A549 (cell line): ENCODE data around the gene PRKD1. TPM values are rescaled to one million over a fixed set of nuclear protein-coding genes. Genes with fewer than 3 reads are reported as not detected.
A peak's percentile ranks its signal among the peaks of the same experiment; 100 is the strongest.

ENCODE experiments used
- ATAC-seq, 2 experiments: fragments of 200-7000 bp in 1 of 2; fragments of >200 bp in 1 of 2; cut with Nextera tagmentation in 1 of 2; cut with Tn5 transposase in 1 of 2; 3 replicates each; pipeline versions ENCODE4 v1.8.0 to v1.9.1; 2018 to 2020; ENCODE audit warnings: mild to moderate bottlenecking in 1 of 2, moderate library complexity in 1 of 2
- CTCF ChIA-PET: fragments of 300-600 bp; sonication (Branson Sonifier 250); formaldehyde crosslinking; extraction: SDS; loops from one replicate; lab custom pipeline; 2021; ENCODE audit warnings: antibody characterized with exemption, inconsistent platforms; lab: Yijun Ruan, JAX
- POLR2A ChIA-PET: fragments of 350-600 bp; formaldehyde crosslinking; extraction: SDS; loops from one replicate; lab custom pipeline; 2021; ENCODE audit warnings: antibody characterized with exemption, inconsistent platforms; lab: Yijun Ruan, JAX
- DNase-seq, 2 experiments: peaks; one replicate each; pipeline versions ENCODE4 v3.0.0 to v3.0.0-alpha.2; 2011 to 2016; ENCODE audit warnings: low read depth in 1 of 2, low spot score in 1 of 2
- FAIRE-seq: peaks from 2 replicates; lab custom pipeline; 2011; peaks lifted over from hg19 to GRCh38; lab: Jason Lieb, UNC
- H3K27ac ChIP-seq, 2 experiments: fragments of >200 bp; sonication (Bioruptor Twin); formaldehyde crosslinking; 3 replicates each; pipeline ENCODE4 v1.5.1; 2016 to 2017
- H3K4me1 ChIP-seq: fragments of >200 bp; sonication (Bioruptor Twin); formaldehyde crosslinking; 3 replicates; pipeline ENCODE4 v1.6.1; 2016
- H3K4me2 ChIP-seq: fragments of >200 bp; sonication (Bioruptor Twin); formaldehyde crosslinking; 3 replicates; pipeline ENCODE4 v1.6.1; 2016
- H3K4me3 ChIP-seq: fragments of >200 bp; sonication (Bioruptor Twin); formaldehyde crosslinking; 3 replicates; pipeline ENCODE4 v1.5.1; 2016
- H3K9me3 ChIP-seq: fragments of >200 bp; sonication (Bioruptor Twin); formaldehyde crosslinking; 3 replicates; pipeline ENCODE4 v1.6.1; 2016
- ATOH8 ChIP-seq: fragments of 250-450 bp; sonication (Bioruptor Pico); IDR thresholded peaks from 2 replicates; pipeline ENCODE4 v1.5.0; 2020; ENCODE audit warnings: low read depth, mild to moderate bottlenecking, moderate library complexity
- CHD2 ChIP-seq: fragments of 150-350 bp; IDR thresholded peaks from 2 replicates; pipeline ENCODE4 v1.6.1; 2014; ENCODE audit warnings: low read length; ENCODE audit not compliant: partially characterized antibody
- CHD4 ChIP-seq: fragments of 200-600 bp; sonication (generic); IDR thresholded peaks from 2 replicates; pipeline ENCODE4 v1.6.1; 2016; ENCODE audit warnings: antibody characterized with exemption, mild to moderate bottlenecking, borderline replicate concordance
- ELK1 ChIP-seq: fragments of 150-350 bp; IDR thresholded peaks from 2 replicates; pipeline ENCODE4 v1.6.1; 2014; ENCODE audit warnings: low read depth, mild to moderate bottlenecking, low read length
- ESRRA ChIP-seq: fragments of 150-350 bp; IDR thresholded peaks from 2 replicates; pipeline ENCODE4 v1.6.1; 2014; ENCODE audit warnings: mild to moderate bottlenecking, low read length, borderline replicate concordance
- FOSL2 ChIP-seq, 2 experiments: fragments of 450-650 bp in 1 of 2; fragments of >200 bp in 1 of 2; sonication (Bioruptor Twin) in 1 of 2; formaldehyde crosslinking; IDR thresholded peaks; 2 replicates each; pipeline versions ENCODE4 v1.5.0 to v1.6.1; 2016 to 2020; ENCODE audit warnings: mild to moderate bottlenecking in 1 of 2, moderate library complexity in 1 of 2
- FOXS1 ChIP-seq: fragments of 250-450 bp; sonication (Bioruptor Pico); IDR thresholded peaks from 2 replicates; pipeline ENCODE4 v1.5.0; 2020; ENCODE audit warnings: mild to moderate bottlenecking, moderate library complexity
- GATA3 ChIP-seq: IDR thresholded peaks from 2 replicates; pipeline ENCODE4 v1.6.1; 2012; ENCODE audit warnings: borderline replicate concordance
- HDAC2 ChIP-seq: fragments of 200-600 bp; sonication (generic); IDR thresholded peaks from 2 replicates; pipeline ENCODE4 v1.6.1; 2016
- HOXA7 ChIP-seq: fragments of 250-450 bp; sonication (Bioruptor Pico); IDR thresholded peaks from 2 replicates; pipeline ENCODE4 v1.5.0; 2020; ENCODE audit warnings: mild to moderate bottlenecking, moderate library complexity
- JUN ChIP-seq, 2 experiments: fragments of >200 bp; sonication (Bioruptor Twin); formaldehyde crosslinking; IDR thresholded peaks; 2 replicates in 1 of 2; 3 replicates in 1 of 2; pipeline ENCODE4 v1.6.1; 2016 to 2017
- KDM5A ChIP-seq: fragments of 200-600 bp; sonication (generic); IDR thresholded peaks from 2 replicates; pipeline ENCODE4 v1.6.1; 2016; ENCODE audit warnings: antibody characterized with exemption, mild to moderate bottlenecking
- NFE2L2 ChIP-seq: fragments of 150-350 bp; conservative IDR thresholded peaks from 2 replicates; pipeline ENCODE4 v1.6.1; 2014; ENCODE audit warnings: low read length
- PHF8 ChIP-seq: fragments of 200-600 bp; sonication (generic); IDR thresholded peaks from 2 replicates; pipeline ENCODE4 v1.6.1; 2016; ENCODE audit warnings: low read depth, mild to moderate bottlenecking, antibody characterized with exemption, moderate library complexity, borderline replicate concordance
- RAD21 ChIP-seq, 2 experiments: fragments of >200 bp in 1 of 2; sonication (Bioruptor Twin) in 1 of 2; formaldehyde crosslinking in 1 of 2; IDR thresholded peaks in 1 of 2; conservative IDR thresholded peaks in 1 of 2; 2 replicates in 1 of 2; 3 replicates in 1 of 2; pipeline ENCODE4 v1.6.1; 2012 to 2018; ENCODE audit warnings: inconsistent platforms in 1 of 2
- RARB ChIP-seq: fragments of 250-450 bp; sonication (Bioruptor Pico); IDR thresholded peaks from 2 replicates; pipeline ENCODE4 v1.8.0; 2021; ENCODE audit warnings: mild to moderate bottlenecking, moderate library complexity
- RNF2 ChIP-seq: fragments of 200-600 bp; sonication (generic); IDR thresholded peaks from 2 replicates; pipeline ENCODE4 v1.6.1; 2016; ENCODE audit warnings: low read depth, mild to moderate bottlenecking, antibody characterized with exemption, moderate library complexity, borderline replicate concordance
- SMC3 ChIP-seq: fragments of >200 bp; sonication (Bioruptor Twin); formaldehyde crosslinking; IDR thresholded peaks from 3 replicates; pipeline ENCODE4 v1.6.1; 2018; ENCODE audit warnings: inconsistent platforms
- ZC3H11A ChIP-seq: fragments of 450-650 bp; IDR thresholded peaks from 2 replicates; pipeline ENCODE4 v1.6.1; 2014; ENCODE audit warnings: antibody characterized with exemption, mild to moderate bottlenecking
- ZFP36 ChIP-seq: fragments of 450-650 bp; IDR thresholded peaks from 2 replicates; pipeline ENCODE4 v1.6.1; 2014; ENCODE audit warnings: borderline replicate concordance; ENCODE audit not compliant: partially characterized antibody
- WGBS: methylation state at CpG from one replicate; pipeline ENCODE4 v1.1.6; 2017; ENCODE audit errors: missing lambda C conversion rate; 5-methylcytosine and 5-hydroxymethylcytosine counted together
- polyA plus RNA-seq, 4 experiments: library from polyadenylated mRNA; depleted of rRNA in 3 of 4; stranded (reverse); fragments of >200 nt; fragmentation: RNase III in 1 of 4; extraction: RNeasy Plus Mini Kit Qiagen cat#74134 plus additional on column Dnase treatment in 1 of 4; gene quantifications; 2 replicates in 3 of 4; 3 replicates in 1 of 4; pipeline ENCODE4 v1.2.3, GENCODE V29; 2011 to 2017
- TF ChIP-seq, protein P1 (sequence below): fragments of >200 bp; sonication (Bioruptor Twin); formaldehyde crosslinking; IDR thresholded peaks from 2 replicates; pipeline ENCODE4 v1.6.1; 2016
- TF ChIP-seq, protein P2 (sequence below): IDR thresholded peaks from 2 replicates; pipeline ENCODE4 v1.6.1; 2012
- TF ChIP-seq, protein P3 (sequence below): IDR thresholded peaks from 2 replicates; pipeline ENCODE4 v1.6.1; 2012
- TF ChIP-seq, protein P4 (sequence below): fragments of 250-450 bp; sonication (Bioruptor Pico); IDR thresholded peaks from 2 replicates; pipeline ENCODE4 v1.5.0; 2021; ENCODE audit warnings: mild to moderate bottlenecking, moderate library complexity, borderline replicate concordance

The PRKD1 gene
- polyA plus RNA-seq, 2 of the 4 experiments (the other 2 are of a cell fraction), result 3.0 to 7.8 TPM

GRCh38 chr14:29930283-29930682 is 2.6 kb upstream of the PRKD1 start:
- Histone ChIP-seq H3K4me1 (peaks cover 13% of the 10 kb centered on the region; the same call in 2 of the 3 replicates), H3K4me3 (no peak overlapping the region), H3K4me2 (no peak overlapping the region), H3K27ac (no peak overlapping the region)
- 43% methylated on average over 2 of the region's 2 CpGs for WGBS
- FAIRE-seq, result no peak
- ChIA-PET CTCF (no interaction called here), POLR2A (no interaction called here)
- TF ChIP-seq SMC3, result no peak
- TF ChIP-seq RNF2, result no peak
- no peak for TF ChIP-seq NFE2L2
- no peak for TF ChIP-seq HDAC2
- no peak for TF ChIP-seq ELK1
- TF ChIP-seq, protein P1, sequence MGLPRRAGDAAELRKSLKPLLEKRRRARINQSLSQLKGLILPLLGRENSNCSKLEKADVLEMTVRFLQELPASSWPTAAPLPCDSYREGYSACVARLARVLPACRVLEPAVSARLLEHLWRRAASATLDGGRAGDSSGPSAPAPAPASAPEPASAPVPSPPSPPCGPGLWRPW, result no peak
- no peak for TF ChIP-seq ESRRA
- no peak for TF ChIP-seq RAD21 (conservative IDR thresholded peaks at IDR 0.05 in 1 of 2, IDR thresholded peaks at IDR 0.05 in 1 of 2)
- TF ChIP-seq, protein P2, sequence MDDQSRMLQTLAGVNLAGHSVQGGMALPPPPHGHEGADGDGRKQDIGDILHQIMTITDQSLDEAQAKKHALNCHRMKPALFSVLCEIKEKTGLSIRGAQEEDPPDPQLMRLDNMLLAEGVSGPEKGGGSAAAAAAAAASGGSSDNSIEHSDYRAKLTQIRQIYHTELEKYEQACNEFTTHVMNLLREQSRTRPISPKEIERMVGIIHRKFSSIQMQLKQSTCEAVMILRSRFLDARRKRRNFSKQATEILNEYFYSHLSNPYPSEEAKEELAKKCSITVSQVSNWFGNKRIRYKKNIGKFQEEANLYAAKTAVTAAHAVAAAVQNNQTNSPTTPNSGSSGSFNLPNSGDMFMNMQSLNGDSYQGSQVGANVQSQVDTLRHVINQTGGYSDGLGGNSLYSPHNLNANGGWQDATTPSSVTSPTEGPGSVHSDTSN, result no peak
- TF ChIP-seq HOXA7 (CRISPR knock-in tag), result no peak
- no peak for TF ChIP-seq ATOH8 (CRISPR knock-in tag)
- TF ChIP-seq PHF8, result no peak
- TF ChIP-seq JUN (IDR thresholded peaks at IDR 0.05), result no peak
- TF ChIP-seq KDM5A, result no peak
- TF ChIP-seq, protein P3, sequence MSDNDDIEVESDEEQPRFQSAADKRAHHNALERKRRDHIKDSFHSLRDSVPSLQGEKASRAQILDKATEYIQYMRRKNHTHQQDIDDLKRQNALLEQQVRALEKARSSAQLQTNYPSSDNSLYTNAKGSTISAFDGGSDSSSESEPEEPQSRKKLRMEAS, result no peak
- TF ChIP-seq, protein P4, sequence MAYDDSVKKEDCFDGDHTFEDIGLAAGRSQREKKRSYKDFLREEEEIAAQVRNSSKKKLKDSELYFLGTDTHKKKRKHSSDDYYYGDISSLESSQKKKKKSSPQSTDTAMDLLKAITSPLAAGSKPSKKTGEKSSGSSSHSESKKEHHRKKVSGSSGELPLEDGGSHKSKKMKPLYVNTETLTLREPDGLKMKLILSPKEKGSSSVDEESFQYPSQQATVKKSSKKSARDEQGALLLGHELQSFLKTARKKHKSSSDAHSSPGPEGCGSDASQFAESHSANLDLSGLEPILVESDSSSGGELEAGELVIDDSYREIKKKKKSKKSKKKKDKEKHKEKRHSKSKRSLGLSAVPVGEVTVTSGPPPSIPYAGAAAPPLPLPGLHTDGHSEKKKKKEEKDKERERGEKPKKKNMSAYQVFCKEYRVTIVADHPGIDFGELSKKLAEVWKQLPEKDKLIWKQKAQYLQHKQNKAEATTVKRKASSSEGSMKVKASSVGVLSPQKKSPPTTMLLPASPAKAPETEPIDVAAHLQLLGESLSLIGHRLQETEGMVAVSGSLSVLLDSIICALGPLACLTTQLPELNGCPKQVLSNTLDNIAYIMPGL, result no peak
- TF ChIP-seq, all 56 proteins: peak for 0
- ATAC-seq (no peak), DNase-seq (no peak)
- H3K9me3 ChIP-seq, result no peaks in the 10 kb centered on the region

DNA sequence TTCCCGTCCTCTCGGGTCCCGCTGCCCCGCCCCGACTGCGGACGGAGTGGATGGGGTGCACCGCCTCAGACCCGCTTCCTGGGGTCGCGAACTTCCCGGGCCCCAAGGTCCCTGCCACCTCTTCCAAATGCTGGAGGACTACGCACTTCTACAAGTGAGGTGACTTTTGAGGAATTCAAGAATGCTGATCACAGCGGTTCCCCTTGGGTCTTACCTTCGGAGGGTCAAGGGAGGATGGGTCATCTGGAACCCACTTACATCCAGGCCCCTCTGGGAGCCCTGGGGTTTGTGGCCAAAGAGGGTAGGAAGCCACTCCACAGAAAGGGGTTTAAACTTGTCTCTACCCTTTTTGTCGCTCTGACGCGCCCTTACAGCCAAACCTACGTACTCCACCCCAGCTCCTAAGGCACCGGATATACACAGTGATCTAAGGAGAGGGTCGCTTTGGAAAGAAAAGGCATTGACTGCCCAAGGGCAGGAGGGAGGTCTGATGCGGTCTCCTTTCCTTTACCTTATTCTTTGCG is 532 bp upstream of the PRKD1 start:
- peak overlapping the region; percentile 69 for H3K4me3 ChIP-seq
- DNase-seq, result no peak
- TF ChIP-seq FOSL2 (IDR thresholded peaks at IDR 0.05) (no peak), FOSL2 (CRISPR knock-in tag; IDR thresholded peaks at IDR 0.05) (no peak), RARB (CRISPR knock-in tag) (no peak), ZC3H11A (no peak), NFE2L2 (no peak), FOXS1 (CRISPR knock-in tag) (no peak), ZFP36 (no peak), HOXA7 (CRISPR knock-in tag) (no peak), CHD2 (no peak), GATA3 (no peak), CHD4 (no peak)
- TF ChIP-seq, protein P3, result no peak
- TF ChIP-seq, all 56 proteins: peak for 0
- Histone ChIP-seq H3K4me1 (peaks cover 17% of the 10 kb centered on the region; the same call in 2 of the 3 replicates), H3K9me3 (no peaks in the 10 kb centered on the region), H3K27ac (peak overlapping the region; percentile 79 to 95), H3K4me2 (peak overlapping the region; percentile 99)
- POLR2A ChIA-PET, result interaction anchor here (1.0 kb wide), 1 partner anchor 9 kb away, joined by 3 read pairs; no protein-coding TSS in a partner anchor
- CTCF ChIA-PET, result interaction anchor here (1.0 to 1.7 kb wide), 5 partner anchors 9 to 389 kb away, joined by 3 to 4 read pairs (median 3); no protein-coding TSS in a partner anchor
- FAIRE-seq, result no peak
- peak in 1 of 2 experiments; percentile 15; a peak in 4 of 6 replicates for ATAC-seq
- WGBS, result 91% methylated on average over 9 of the region's 23 CpGs
